A549 (cell line): ENCODE data around the gene TMED9. TPM values are rescaled to one million over a fixed set of nuclear protein-coding genes. Genes with fewer than 3 reads are reported as not detected.

Experiments
- ATAC-seq, 2 experiments: fragments of 200-7000 bp in 1 of 2; fragments of >200 bp in 1 of 2; cut with Nextera tagmentation in 1 of 2; cut with Tn5 transposase in 1 of 2; 3 replicates each; pipeline versions ENCODE4 v1.8.0 to v1.9.1; 2018 to 2020; ENCODE audit warnings: mild to moderate bottlenecking in 1 of 2, moderate library complexity in 1 of 2
- CTCF ChIA-PET: fragments of 300-600 bp; sonication (Branson Sonifier 250); formaldehyde crosslinking; extraction: SDS; loops from one replicate; lab custom pipeline; 2021; ENCODE audit warnings: antibody characterized with exemption, inconsistent platforms; lab: Yijun Ruan, JAX
- POLR2A ChIA-PET: fragments of 350-600 bp; formaldehyde crosslinking; extraction: SDS; loops from one replicate; lab custom pipeline; 2021; ENCODE audit warnings: antibody characterized with exemption, inconsistent platforms; lab: Yijun Ruan, JAX
- DNase-seq, 2 experiments: peaks; one replicate each; pipeline versions ENCODE4 v3.0.0 to v3.0.0-alpha.2; 2011 to 2016; ENCODE audit warnings: low read depth in 1 of 2, low spot score in 1 of 2
- FAIRE-seq: peaks from 2 replicates; lab custom pipeline; 2011; peaks lifted over from hg19 to GRCh38; lab: Jason Lieb, UNC
- H3K27ac ChIP-seq, 2 experiments: fragments of >200 bp; sonication (Bioruptor Twin); formaldehyde crosslinking; 3 replicates each; pipeline ENCODE4 v1.5.1; 2016 to 2017
- H3K4me1 ChIP-seq: fragments of >200 bp; sonication (Bioruptor Twin); formaldehyde crosslinking; 3 replicates; pipeline ENCODE4 v1.6.1; 2016
- H3K4me2 ChIP-seq: fragments of >200 bp; sonication (Bioruptor Twin); formaldehyde crosslinking; 3 replicates; pipeline ENCODE4 v1.6.1; 2016
- H3K4me3 ChIP-seq: fragments of >200 bp; sonication (Bioruptor Twin); formaldehyde crosslinking; 3 replicates; pipeline ENCODE4 v1.5.1; 2016
- H3K9me3 ChIP-seq: fragments of >200 bp; sonication (Bioruptor Twin); formaldehyde crosslinking; 3 replicates; pipeline ENCODE4 v1.6.1; 2016
- BHLHE40 ChIP-seq: IDR thresholded peaks from 2 replicates; pipeline ENCODE4 v1.6.1; 2012; ENCODE audit warnings: low read depth, low read length, inconsistent platforms
- CBX8 ChIP-seq: fragments of 200-600 bp; sonication (generic); IDR thresholded peaks from 2 replicates; pipeline ENCODE4 v1.6.1; 2016
- CHD2 ChIP-seq: fragments of 150-350 bp; IDR thresholded peaks from 2 replicates; pipeline ENCODE4 v1.6.1; 2014; ENCODE audit warnings: low read length; ENCODE audit not compliant: partially characterized antibody
- E2F6 ChIP-seq: IDR thresholded peaks from 2 replicates; pipeline ENCODE4 v1.6.1; 2012; ENCODE audit warnings: low read depth, borderline replicate concordance
- EP300 ChIP-seq, 2 experiments: fragments of >200 bp; sonication (Bioruptor Twin); formaldehyde crosslinking; IDR thresholded peaks; 2 replicates in 1 of 2; 3 replicates in 1 of 2; pipeline ENCODE4 v1.6.1; 2016 to 2017
- HDAC2 ChIP-seq: fragments of 200-600 bp; sonication (generic); IDR thresholded peaks from 2 replicates; pipeline ENCODE4 v1.6.1; 2016
- HMGXB4 ChIP-seq: fragments of 250-450 bp; sonication (Bioruptor Pico); IDR thresholded peaks from 2 replicates; pipeline ENCODE4 v1.5.0; 2021; ENCODE audit warnings: mild to moderate bottlenecking, moderate library complexity, borderline replicate concordance
- JUN ChIP-seq, 2 experiments: fragments of >200 bp; sonication (Bioruptor Twin); formaldehyde crosslinking; IDR thresholded peaks; 2 replicates in 1 of 2; 3 replicates in 1 of 2; pipeline ENCODE4 v1.6.1; 2016 to 2017
- KDM5A ChIP-seq: fragments of 200-600 bp; sonication (generic); IDR thresholded peaks from 2 replicates; pipeline ENCODE4 v1.6.1; 2016; ENCODE audit warnings: antibody characterized with exemption, mild to moderate bottlenecking
- PHF8 ChIP-seq: fragments of 200-600 bp; sonication (generic); IDR thresholded peaks from 2 replicates; pipeline ENCODE4 v1.6.1; 2016; ENCODE audit warnings: low read depth, mild to moderate bottlenecking, antibody characterized with exemption, moderate library complexity, borderline replicate concordance
- POLR2A ChIP-seq: IDR thresholded peaks from 2 replicates; pipeline ENCODE4 v1.6.1; 2012; ENCODE audit warnings: mild to moderate bottlenecking, low read length
- REST ChIP-seq: fragments of 200-600 bp; sonication (generic); IDR thresholded peaks from 2 replicates; pipeline ENCODE4 v1.6.1; 2016; ENCODE audit warnings: antibody characterized with exemption, mild to moderate bottlenecking, moderate library complexity
- RFX5 ChIP-seq: fragments of 450-650 bp; IDR thresholded peaks from 2 replicates; pipeline ENCODE4 v1.7.1; 2014; ENCODE audit warnings: antibody characterized with exemption, mild to moderate bottlenecking, moderate library complexity
- TFCP2L1 ChIP-seq: fragments of 250-450 bp; sonication (Bioruptor Pico); IDR thresholded peaks from 2 replicates; pipeline ENCODE4 v1.5.0; 2021; ENCODE audit warnings: mild to moderate bottlenecking
- ZNF302 ChIP-seq: fragments of 250-450 bp; sonication (Bioruptor Pico); IDR thresholded peaks from 2 replicates; pipeline ENCODE4 v1.9.0; 2021; ENCODE audit warnings: inconsistent platforms, mild to moderate bottlenecking, moderate library complexity
- WGBS: methylation state at CpG from one replicate; pipeline ENCODE4 v1.1.6; 2017; ENCODE audit errors: missing lambda C conversion rate; 5-methylcytosine and 5-hydroxymethylcytosine counted together
- polyA minus RNA-seq: library from RNA; depleted of rRNA, polyadenylated mRNA; stranded (reverse); fragments of >200 nt; gene quantifications from 2 replicates; pipeline ENCODE4 v1.2.3, GENCODE V29; 2011; rRNA and poly(A)+ RNA removed
- polyA plus RNA-seq, 4 experiments: library from polyadenylated mRNA; depleted of rRNA in 3 of 4; stranded (reverse); fragments of >200 nt; fragmentation: RNase III in 1 of 4; extraction: RNeasy Plus Mini Kit Qiagen cat#74134 plus additional on column Dnase treatment in 1 of 4; gene quantifications; 2 replicates in 3 of 4; 3 replicates in 1 of 4; pipeline ENCODE4 v1.2.3, GENCODE V29; 2011 to 2017
- TF ChIP-seq, protein P1 (sequence below): fragments of >200 bp; sonication (Bioruptor Twin); formaldehyde crosslinking; IDR thresholded peaks from 3 replicates; pipeline ENCODE4 v1.6.1; 2016
- TF ChIP-seq, protein P2 (sequence below): IDR thresholded peaks from 2 replicates; pipeline ENCODE4 v1.6.1; 2012

The TMED9 gene
- polyA plus RNA-seq (2011; rRNA removed), result 168 and 212 TPM in 2 replicates
- 202 and 215 TPM in 2 replicates for polyA plus RNA-seq (2012; cell fraction: cytosol; rRNA removed)
- 186 and 187 TPM in 2 replicates for polyA plus RNA-seq (2012; cell fraction: nucleus; rRNA removed)
- 218 to 239 TPM (median 236 TPM) in 3 replicates for polyA plus RNA-seq (2017; fragmentation: RNase III; extraction: RNeasy Plus Mini Kit Qiagen cat#74134 plus additional on column Dnase treatment)
- 124 and 144 TPM in 2 replicates for polyA minus RNA-seq

- peak within 1 kb of the TSS; percentile 95 for H3K4me2 ChIP-seq
- peaks cover 10% of the 10 kb centered on the region; the same call in 2 of the 3 replicates for H3K4me1 ChIP-seq
- no peaks in the 10 kb centered on the region for H3K9me3 ChIP-seq
- POLR2A ChIA-PET, result interaction anchor here (0.6 to 1.4 kb wide), 5 partner anchors 11 to 95 kb away, joined by 3 to 5 read pairs (median 4); partner anchors contain the start of genes DDX41 and PDLIM7
- WGBS, result 1% methylated on average over 34 of the region's 71 CpGs
- peak; percentile 55 for TF ChIP-seq KDM5A
- no peak for TF ChIP-seq EP300 (IDR thresholded peaks at IDR 0.05)
- no peak; the same call in 1 of the 2 replicates for TF ChIP-seq REST
- TF ChIP-seq HMGXB4 (CRISPR knock-in tag), result no peak
- TF ChIP-seq, protein P1, sequence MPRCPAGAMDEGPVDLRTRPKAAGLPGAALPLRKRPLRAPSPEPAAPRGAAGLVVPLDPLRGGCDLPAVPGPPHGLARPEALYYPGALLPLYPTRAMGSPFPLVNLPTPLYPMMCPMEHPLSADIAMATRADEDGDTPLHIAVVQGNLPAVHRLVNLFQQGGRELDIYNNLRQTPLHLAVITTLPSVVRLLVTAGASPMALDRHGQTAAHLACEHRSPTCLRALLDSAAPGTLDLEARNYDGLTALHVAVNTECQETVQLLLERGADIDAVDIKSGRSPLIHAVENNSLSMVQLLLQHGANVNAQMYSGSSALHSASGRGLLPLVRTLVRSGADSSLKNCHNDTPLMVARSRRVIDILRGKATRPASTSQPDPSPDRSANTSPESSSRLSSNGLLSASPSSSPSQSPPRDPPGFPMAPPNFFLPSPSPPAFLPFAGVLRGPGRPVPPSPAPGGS, result peak; percentile 88
- no peak for TF ChIP-seq CBX8
- TF ChIP-seq, protein P2, sequence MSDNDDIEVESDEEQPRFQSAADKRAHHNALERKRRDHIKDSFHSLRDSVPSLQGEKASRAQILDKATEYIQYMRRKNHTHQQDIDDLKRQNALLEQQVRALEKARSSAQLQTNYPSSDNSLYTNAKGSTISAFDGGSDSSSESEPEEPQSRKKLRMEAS, result peak; percentile 78
- TF ChIP-seq JUN (IDR thresholded peaks at IDR 0.05), result peak; percentile 65 to 92; a peak in 4 of 5 replicates
- peak; percentile 98 for TF ChIP-seq POLR2A
- TF ChIP-seq CHD2, result peak; percentile 24
- peak; percentile 61 for TF ChIP-seq E2F6
- no peak for TF ChIP-seq ZNF302 (CRISPR knock-in tag)
- no peak for TF ChIP-seq RFX5
- TF ChIP-seq TFCP2L1 (CRISPR knock-in tag), result no peak
- TF ChIP-seq BHLHE40, result peak; percentile 33; the same call in 1 of the 2 replicates
- peak; percentile 96 for TF ChIP-seq PHF8
- no peak for TF ChIP-seq HDAC2
- CTCF ChIA-PET, result interaction anchor here (1.0 to 4.9 kb wide), 5 partner anchors 16 to 101 kb away, joined by 3 to 24 read pairs (median 4); no protein-coding TSS in a partner anchor
- FAIRE-seq, result no peak
- peak; percentile 80 to 87 for DNase-seq
- peak within 1 kb of the TSS; percentile 92 to 96 for H3K27ac ChIP-seq
- peak; percentile 97 to 99 for ATAC-seq
- H3K4me3 ChIP-seq, result peak within 1 kb of the TSS; percentile 94
Measured at GRCh38 chr5:177592010-177592834, at the start of gene TMED9. Gene TMED9, plus strand, starts transcription at chr5:177592203. Its CDS starts 12 bp downstream, at chr5:177592215.
